ENCODE measurements around the gene TMEM254.
"Not testable (repeated sequence)": the region's sequence is repeated elsewhere in the genome, so short reads cannot be mapped to it uniquely, and the experiment has no call there.

DNA sequence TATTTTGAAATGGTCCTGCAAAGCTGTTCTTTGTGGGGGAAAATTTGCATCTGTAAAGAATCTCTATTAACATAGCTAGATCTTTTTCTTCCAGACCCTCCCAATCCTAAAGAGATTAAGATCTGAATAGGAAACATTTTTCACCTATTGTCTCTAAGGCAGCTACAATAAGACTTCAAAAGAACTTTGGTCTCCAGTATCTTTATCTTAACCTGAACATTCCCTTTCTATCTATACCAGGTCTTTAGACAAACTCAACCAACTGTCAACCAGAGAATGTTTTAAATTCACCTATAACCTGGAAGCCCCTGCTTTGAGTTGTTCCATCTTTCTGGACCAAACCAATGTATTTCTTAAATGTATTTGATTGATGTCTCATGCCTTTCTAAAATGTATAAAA lies 10.6 kb upstream of the TMEM254 start:
- TF ChIP-seq, protein P1, sequence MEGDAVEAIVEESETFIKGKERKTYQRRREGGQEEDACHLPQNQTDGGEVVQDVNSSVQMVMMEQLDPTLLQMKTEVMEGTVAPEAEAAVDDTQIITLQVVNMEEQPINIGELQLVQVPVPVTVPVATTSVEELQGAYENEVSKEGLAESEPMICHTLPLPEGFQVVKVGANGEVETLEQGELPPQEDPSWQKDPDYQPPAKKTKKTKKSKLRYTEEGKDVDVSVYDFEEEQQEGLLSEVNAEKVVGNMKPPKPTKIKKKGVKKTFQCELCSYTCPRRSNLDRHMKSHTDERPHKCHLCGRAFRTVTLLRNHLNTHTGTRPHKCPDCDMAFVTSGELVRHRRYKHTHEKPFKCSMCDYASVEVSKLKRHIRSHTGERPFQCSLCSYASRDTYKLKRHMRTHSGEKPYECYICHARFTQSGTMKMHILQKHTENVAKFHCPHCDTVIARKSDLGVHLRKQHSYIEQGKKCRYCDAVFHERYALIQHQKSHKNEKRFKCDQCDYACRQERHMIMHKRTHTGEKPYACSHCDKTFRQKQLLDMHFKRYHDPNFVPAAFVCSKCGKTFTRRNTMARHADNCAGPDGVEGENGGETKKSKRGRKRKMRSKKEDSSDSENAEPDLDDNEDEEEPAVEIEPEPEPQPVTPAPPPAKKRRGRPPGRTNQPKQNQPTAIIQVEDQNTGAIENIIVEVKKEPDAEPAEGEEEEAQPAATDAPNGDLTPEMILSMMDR (conservative IDR thresholded peaks at IDR 0.05; ENCODE audit: low read depth, low read length): not testable (repeated sequence)
- not testable (repeated sequence) for TF ChIP-seq POLR2A (IDR thresholded peaks at IDR 0.05; ENCODE audit: low read depth, low read length); BHLHE40 (IDR thresholded peaks at IDR 0.05; ENCODE audit: low read depth, low read length); RCOR1 (IDR thresholded peaks at IDR 0.05; ENCODE audit: insufficient replicate concordance, low read length); SMC3 (IDR thresholded peaks at IDR 0.05; ENCODE audit: low read depth, low read length)
- TF ChIP-seq, protein P2, sequence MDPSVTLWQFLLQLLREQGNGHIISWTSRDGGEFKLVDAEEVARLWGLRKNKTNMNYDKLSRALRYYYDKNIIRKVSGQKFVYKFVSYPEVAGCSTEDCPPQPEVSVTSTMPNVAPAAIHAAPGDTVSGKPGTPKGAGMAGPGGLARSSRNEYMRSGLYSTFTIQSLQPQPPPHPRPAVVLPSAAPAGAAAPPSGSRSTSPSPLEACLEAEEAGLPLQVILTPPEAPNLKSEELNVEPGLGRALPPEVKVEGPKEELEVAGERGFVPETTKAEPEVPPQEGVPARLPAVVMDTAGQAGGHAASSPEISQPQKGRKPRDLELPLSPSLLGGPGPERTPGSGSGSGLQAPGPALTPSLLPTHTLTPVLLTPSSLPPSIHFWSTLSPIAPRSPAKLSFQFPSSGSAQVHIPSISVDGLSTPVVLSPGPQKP (IDR thresholded peaks at IDR 0.05; ENCODE audit: borderline replicate concordance, low read depth, low read length): not testable (repeated sequence)
